Subcutaneous abdominal adipose tissue (tissue), 5 donors: ENCODE measurements around the gene PCYT1A.
"Not testable (repeated sequence)": the region's sequence is repeated elsewhere in the genome, so short reads cannot be mapped to it uniquely, and the experiment has no call there.

ENCODE experiments used
- H3K27ac ChIP-seq: one replicate; pipeline ENCODE4 v1.7.0; 2013; ENCODE audit warnings: low read depth, mild to moderate bottlenecking, inconsistent platforms, low read length, moderate library complexity
- H3K27me3 ChIP-seq, 5 donors: one replicate each; pipeline ENCODE4 v1.7.0; 2013; ENCODE audit warnings: low read length in 5 of 5, inconsistent platforms in 1 of 5; ENCODE audit not compliant: control insufficient read depth in 5 of 5, insufficient read depth in 4 of 5
- H3K36me3 ChIP-seq, 5 donors: one replicate each; pipeline ENCODE4 v1.7.0; 2013; ENCODE audit warnings: low read length in 5 of 5; ENCODE audit not compliant: control insufficient read depth in 5 of 5, insufficient read depth in 5 of 5
- H3K4me1 ChIP-seq, 5 donors: one replicate each; pipeline ENCODE4 v1.7.0; 2013; ENCODE audit warnings: low read length in 5 of 5, mild to moderate bottlenecking in 3 of 5, moderate library complexity in 1 of 5; ENCODE audit not compliant: control insufficient read depth in 5 of 5, insufficient read depth in 5 of 5
- H3K4me3 ChIP-seq, 5 donors: one replicate each; pipeline ENCODE4 v1.7.0; 2013; ENCODE audit warnings: low read length in 5 of 5, low read depth in 1 of 5
- H3K9ac ChIP-seq, 5 donors: one replicate each; pipeline ENCODE4 v1.7.0; 2013; ENCODE audit warnings: low read length in 5 of 5, mild to moderate bottlenecking in 4 of 5, moderate library complexity in 3 of 5
- H3K9me3 ChIP-seq, 5 donors: one replicate each; pipeline ENCODE4 v1.7.0; 2013; ENCODE audit warnings: low read length in 5 of 5; ENCODE audit not compliant: control insufficient read depth in 5 of 5
- donor health status: healthy.
- donor health status: healthy.
- donor health status: healthy.
- donor health status: healthy.
- donor health status: healthy.

The PCYT1A gene

DNA sequence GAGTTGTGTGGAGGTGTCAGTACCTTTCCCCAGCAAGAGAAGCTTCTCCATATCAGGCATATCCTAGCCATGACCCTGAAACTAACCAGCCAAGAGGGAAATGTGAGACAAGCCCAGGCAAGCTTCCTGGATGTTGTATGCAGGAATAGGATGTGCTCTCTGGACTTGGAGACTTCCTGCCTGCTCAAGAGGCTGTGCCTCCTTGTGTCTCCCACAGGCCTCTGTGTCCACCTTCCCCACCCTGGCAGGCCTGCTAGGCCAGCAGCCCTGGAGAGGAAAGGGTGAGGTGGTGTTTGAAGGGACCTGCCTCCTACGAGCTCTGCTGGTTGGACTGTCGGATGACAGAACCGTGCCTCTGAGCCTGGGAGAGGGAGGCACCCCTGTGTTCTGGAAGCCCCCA, 32.6 kb upstream of the PCYT1A start:
- Histone ChIP-seq H3K27ac (no peak overlapping the region), H3K9me3 (no peaks in the 10 kb centered on the region)

DNA sequence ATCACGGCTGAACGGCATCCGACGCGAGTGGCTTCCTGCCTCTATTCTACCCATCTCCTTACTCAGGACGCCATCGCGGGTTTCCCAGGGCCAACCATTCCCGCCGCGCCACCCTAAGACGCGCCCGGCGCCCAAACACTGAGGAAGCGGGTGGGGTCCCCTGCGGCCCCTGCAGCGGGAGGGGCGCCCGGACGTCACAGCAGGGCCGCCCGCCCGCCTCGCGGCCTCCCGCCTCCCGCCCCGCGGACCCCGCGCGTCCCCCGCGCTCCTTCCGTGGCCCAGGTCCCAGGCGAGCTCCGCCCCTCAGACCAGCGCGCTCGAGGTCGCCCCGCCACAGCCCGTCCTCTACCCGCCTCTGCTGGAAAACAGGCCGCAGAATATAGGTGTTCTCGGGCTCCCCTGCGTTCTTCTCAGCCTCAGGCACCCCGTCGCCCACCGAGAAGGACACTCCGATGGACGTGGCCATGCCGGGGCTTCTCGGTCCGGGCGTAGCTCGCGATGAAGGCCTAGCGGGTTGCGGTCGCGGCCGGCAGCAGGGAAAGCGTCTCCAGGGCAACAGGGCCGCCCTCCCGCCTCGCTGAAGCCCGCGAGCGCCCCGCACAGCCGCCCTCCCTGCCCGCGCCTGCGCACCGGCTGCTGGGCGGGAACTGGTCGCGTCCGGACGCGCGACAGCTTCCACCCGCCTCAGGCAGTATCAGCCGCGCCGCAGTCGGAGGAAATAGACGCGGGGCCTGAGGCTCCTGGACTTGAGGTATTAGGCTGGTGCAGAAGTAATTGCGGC, 30.4 kb upstream of the PCYT1A start, which contains the start of gene DYNLT2B:
Gene DYNLT2B (minus strand): TSS at position 554 of the 781 bp plus-strand sequence. CDS start 88 bp downstream, at position 466.
- peaks cover 0 to 13% (median 2%) of the 10 kb centered on the region in 5 donors for H3K4me1 ChIP-seq
- no peaks in the 10 kb centered on the region for H3K27me3 ChIP-seq
- H3K9me3 ChIP-seq = no peaks in the 10 kb centered on the region
- peak within 1 kb of the TSS; percentile 58 to 95 (median 88) for H3K4me3 ChIP-seq
- peaks cover 0 to 2% (median 0%) of the 10 kb centered on the region in 5 donors for H3K36me3 ChIP-seq
- peak within 1 kb of the TSS; percentile 48 to 91 (median 74) for H3K9ac ChIP-seq
- H3K27ac ChIP-seq = peak within 1 kb of the TSS; percentile 78

More for the DNA sequence above, 32.6 kb upstream of the PCYT1A start:
- Histone ChIP-seq H3K9ac (no peak overlapping the region), H3K4me3 (no peak overlapping the region), H3K4me1 (peaks cover 0 to 13% (median 2%) of the 10 kb centered on the region in 5 donors), H3K36me3 (peaks cover 0 to 2% (median 0%) of the 10 kb centered on the region in 5 donors), H3K27me3 (no peaks in the 10 kb centered on the region)

DNA sequence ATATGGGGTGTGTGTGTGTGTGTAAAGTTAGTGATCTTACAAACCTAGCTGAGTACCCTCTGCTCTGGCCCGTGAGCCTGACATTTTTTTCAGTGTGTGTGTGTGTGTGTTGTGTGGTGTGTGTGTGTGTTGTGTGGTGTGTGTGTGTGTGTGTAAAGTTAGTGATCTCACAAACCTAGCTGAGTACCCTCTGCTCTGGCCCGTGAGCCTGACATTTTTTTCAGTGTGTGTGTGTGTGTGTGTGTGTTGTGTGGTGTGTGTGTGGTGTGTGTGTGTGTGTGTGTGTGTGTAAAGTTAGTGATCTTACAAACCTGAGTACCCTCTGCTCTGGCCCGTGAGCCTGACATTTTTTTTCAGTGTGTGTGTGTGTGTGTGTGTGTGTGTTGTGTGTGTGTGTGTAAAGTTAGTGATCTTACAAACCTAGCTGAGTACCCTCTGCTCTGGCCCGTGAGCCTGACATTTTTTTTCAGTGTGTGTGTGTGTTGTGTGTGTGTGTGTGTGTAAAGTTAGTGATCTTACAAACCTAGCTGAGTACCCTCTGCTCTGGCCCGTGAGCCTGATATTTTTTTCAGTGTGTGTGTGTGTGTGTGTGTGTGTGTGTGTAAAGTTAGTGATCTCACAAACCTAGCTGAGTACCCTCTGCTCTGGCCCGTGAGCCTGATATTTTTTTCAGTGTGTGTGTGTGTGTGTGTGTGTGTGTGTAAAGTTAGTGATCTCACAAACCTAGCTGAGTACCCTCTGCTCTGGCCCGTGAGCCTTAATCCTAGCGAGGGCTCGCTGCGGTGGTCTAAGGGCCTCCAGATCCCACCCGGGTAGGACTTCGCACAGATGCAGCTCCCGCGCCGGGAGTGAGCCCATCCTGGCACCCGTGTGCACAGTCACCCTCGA, 29.5 kb upstream of the PCYT1A start:
- H3K4me3 ChIP-seq = peak overlapping the region; percentile 58 to 95 (median 88)
- H3K9ac ChIP-seq = peak overlapping the region; percentile 48 to 91 (median 74)
- not testable (repeated sequence) for H3K36me3 ChIP-seq, H3K9me3 ChIP-seq, H3K27me3 ChIP-seq
- peaks cover 0 to 13% (median 4%) of the 10 kb centered on the region in 5 donors for H3K4me1 ChIP-seq
- H3K27ac ChIP-seq = peak overlapping the region; percentile 78

DNA sequence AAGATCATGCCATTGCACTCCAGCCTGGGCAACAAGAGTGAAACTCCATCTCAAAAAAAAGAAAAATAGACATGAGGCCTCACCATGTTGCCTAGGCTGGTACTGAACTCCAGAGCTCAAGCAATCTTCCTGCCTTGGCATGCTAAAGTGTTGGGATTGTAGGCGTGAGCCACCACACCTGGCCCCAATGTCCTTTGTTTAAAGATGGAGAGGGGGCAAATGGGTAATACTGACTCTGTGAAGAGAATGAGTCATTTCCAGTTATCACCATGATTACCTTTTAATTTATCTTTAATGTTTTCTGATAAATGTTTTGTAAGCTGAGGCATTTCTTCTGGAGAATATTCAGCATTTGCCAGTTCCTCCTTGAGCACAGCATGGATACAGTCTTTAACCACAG, 28.3 kb upstream of the PCYT1A start:
- Histone ChIP-seq H3K27me3 (no peaks in the 10 kb centered on the region), H3K36me3 (peaks cover 0 to 2% (median 0%) of the 10 kb centered on the region in 5 donors), H3K4me3 (no peak overlapping the region), H3K27ac (no peak overlapping the region), H3K9me3 (no peaks in the 10 kb centered on the region), H3K4me1 (peaks cover 0 to 13% (median 5%) of the 10 kb centered on the region in 5 donors), H3K9ac (no peak overlapping the region)

DNA sequence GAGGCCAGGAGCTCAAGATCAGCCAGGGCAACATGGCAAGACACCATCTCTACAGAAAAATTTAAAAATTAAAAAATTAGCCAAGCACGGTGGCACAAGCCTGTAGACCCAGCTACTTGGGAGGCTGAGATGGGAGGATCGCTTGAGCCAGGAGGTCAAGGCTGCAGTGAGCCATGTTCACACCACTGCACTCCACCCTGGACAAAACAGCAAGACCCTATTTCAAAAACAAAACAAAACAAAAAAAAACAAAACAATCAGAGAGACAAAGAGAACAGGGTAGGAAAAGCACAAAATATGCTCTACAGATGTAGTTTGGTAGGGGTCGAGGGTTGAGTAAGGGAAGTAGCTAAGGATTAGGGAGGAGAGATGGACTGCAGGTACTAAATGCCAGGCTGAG, 27.1 kb upstream of the PCYT1A start:
- Histone ChIP-seq H3K9me3 (no peaks in the 10 kb centered on the region), H3K36me3 (peaks cover 0 to 2% (median 0%) of the 10 kb centered on the region in 5 donors), H3K9ac (no peak overlapping the region), H3K4me3 (no peak overlapping the region), H3K4me1 (peaks cover 0 to 13% (median 5%) of the 10 kb centered on the region in 5 donors), H3K27ac (no peak overlapping the region), H3K27me3 (no peaks in the 10 kb centered on the region)

DNA sequence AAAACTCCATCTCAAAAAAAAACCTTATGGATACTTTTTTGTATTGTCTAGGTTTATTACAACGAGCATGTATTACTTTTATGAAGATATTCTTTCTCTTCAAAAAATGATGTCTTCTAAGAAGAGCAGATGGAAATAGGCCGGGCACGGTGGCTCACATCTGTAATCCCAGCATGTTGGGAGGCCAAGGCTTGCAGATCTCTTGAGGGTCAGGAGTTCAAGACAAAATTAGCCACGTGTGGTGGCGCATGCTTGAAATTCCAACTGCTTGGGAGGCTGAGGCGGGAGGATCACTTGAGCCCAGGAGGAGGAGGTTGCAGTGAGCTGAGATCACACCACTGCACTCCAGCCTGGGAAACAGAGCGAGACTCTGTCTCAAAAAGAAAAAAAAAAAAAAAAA, 26.6 kb upstream of the PCYT1A start:
- H3K9ac ChIP-seq, H3K27me3 ChIP-seq, H3K4me3 ChIP-seq, H3K36me3 ChIP-seq, H3K9me3 ChIP-seq, H3K27ac ChIP-seq: not testable (repeated sequence)
- peaks cover 0 to 13% (median 4%) of the 10 kb centered on the region in 5 donors for H3K4me1 ChIP-seq

DNA sequence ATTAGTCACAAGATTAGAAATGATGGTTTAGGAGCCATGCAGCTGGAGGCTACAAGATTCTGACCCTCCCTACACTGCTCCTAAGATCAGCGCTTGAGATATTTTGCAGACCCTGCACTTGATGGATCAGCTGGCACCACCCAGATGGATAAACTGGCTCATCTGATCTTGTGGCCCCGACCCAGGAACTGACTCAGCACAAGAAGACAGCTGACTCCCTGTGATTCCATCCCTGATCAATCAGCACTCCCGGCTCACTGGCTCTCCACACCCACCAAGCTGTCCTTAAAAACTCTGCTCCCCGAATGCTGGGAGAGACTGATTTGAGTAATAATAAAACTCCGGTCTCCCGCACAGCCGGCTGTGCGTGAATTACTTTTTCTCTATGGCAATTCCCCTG, 15.4 kb upstream of the PCYT1A start:
- H3K9me3 ChIP-seq, H3K27me3 ChIP-seq, H3K9ac ChIP-seq, H3K4me1 ChIP-seq, H3K4me3 ChIP-seq, H3K27ac ChIP-seq, H3K36me3 ChIP-seq: not testable (repeated sequence)

DNA sequence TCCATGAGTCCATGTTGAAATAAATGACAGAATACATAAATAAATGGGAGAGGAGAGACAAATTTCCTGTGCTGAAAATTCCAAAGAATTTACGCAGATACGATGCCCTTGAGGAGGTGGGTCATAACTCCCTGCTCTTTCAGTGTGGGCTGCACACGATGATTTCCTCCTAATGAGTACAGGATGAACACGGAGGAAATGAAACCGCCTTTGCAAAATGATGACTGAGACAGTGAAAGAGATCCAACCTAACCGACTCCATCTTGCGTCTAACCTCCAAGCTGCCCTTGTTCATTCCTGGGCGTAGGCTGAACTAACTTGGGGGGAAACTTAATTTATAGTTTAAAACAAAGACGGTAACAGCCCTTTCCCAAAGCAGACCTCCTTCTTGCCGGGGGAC, 15.0 kb upstream of the PCYT1A start:
- not testable (repeated sequence) for H3K4me3 ChIP-seq, H3K9ac ChIP-seq, H3K36me3 ChIP-seq

DNA sequence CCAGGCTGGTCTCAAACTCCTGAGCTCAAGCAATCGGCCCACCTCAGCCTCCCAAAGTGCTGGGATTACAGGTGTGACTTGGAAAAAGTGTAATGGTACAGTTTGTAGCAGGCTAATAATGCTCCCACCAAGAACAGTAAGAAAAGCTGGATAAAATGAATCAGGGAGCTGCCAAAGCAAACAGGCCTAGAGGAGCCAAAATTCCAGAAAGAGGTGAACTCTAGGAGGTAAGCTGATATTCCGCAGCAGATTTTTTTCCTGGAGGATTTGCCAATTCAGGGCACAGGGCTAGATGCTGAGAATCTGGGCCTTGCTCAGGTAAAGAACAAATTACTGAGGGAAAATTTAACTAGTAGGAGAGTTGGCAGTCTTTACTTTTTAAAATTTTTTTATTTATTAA, 11.0 kb upstream of the PCYT1A start:
- Histone ChIP-seq H3K9me3 (no peaks in the 10 kb centered on the region), H3K36me3 (no peaks in the 10 kb centered on the region), H3K4me3 (no peak overlapping the region), H3K27ac (no peak overlapping the region), H3K27me3 (no peaks in the 10 kb centered on the region), H3K4me1 (no peaks in the 10 kb centered on the region), H3K9ac (no peak overlapping the region)

More for the DNA sequence above, 15.0 kb upstream of the PCYT1A start:
- not testable (repeated sequence) for H3K27me3 ChIP-seq, H3K27ac ChIP-seq, H3K9me3 ChIP-seq, H3K4me1 ChIP-seq
